HG03039 (cell line): ENCODE results near the gene AJAP1.
"Not testable (repeated sequence)": the region's sequence is repeated elsewhere in the genome, so short reads cannot be mapped to it uniquely, and the experiment has no call there.

Experiments
- ATAC-seq: cut with Tn5 transposase; IDR thresholded peaks from one replicate; pipeline ENCODE4 v1.9.1; 2021; ENCODE audit warnings: mild to moderate bottlenecking, moderate library complexity; ENCODE audit not compliant: unreplicated experiment

Gene AJAP1

DNA sequence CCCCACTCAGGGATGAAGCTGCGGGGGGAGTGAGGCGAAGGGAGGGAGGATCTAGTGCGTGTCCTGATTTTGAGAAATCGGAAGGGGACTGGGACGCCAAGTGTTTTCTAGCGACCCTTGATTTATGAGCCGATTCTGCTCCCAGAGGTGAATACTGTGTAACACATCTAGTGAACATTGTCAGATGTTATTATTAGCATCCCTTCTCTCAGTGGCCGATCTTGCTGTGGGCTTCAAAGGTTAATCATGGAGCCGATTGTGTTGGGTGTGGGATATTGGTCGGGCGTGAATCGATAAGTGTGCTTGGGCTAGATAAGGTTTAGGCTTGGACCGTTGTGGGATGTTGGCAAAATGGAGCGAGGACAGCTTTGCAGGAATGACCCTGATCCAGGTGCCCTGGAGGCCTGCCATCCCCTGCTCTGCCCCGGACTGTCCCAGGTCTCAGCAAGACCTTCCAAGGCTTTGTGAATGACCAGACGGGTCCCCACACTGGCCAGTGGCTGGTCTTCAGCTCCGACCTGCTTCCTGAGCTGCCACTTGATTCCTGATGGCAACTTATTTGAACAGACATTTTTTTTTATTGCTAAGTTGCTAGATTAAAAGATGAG, 2.2 kb downstream of the AJAP1 start:
- ATAC-seq = no peak

DNA sequence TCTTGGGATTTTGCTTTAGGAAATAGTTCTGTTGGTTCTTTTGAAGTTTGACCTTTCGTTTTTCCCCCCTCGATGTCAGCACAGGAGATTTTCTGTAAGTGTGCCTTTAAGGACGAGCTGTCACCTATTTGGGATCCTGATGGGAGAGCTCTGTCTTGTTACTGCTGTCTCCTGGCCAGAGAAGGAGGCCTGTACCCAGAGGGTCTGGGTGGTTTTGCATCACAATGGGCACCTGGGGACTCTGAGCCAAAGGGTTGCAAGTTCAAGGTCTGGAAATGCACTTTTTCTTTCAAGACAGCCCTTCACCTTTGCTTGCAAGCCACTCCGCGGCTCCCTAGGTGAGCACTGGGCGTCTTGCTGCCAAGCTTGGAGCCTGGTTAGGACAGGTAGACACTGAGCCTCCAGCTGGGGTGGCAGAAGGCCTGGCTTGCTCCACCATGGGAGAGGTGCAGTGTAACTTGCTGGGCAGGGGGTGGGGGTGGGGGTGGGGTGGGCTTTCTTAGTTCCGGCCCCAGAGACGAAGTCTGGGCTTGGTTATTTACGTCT, 2.9 kb downstream of the AJAP1 start:
- ATAC-seq = no peak

DNA sequence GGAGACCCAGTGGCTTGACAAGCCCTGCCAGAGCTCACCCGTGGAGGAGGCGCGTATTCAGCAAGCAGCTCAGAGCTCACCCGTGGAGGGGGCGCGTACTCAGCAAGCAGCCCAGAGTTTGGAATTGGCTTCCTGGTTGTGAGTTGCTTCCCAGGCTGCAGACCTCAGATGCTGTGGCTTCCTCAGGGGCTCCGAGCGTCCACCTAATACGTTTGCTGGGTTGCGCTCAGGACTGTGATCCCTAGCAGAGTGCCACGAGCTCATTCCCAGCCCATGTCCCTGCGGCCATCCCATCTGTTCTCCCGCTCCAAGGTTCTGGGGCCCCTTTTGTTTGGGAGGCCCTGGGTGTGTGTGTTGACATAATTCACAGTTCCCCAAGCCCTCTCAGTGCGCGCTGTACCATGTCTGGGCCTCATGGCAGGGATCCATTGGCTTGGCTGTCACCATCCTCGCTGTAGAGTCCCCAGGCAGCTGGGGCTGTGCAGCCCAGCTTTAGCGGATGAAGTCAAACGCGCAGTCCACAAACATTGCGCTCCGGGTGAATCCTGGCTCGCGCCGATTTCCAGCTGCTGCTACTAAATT, 3.6 kb downstream of the AJAP1 start:
- ATAC-seq = no peak

DNA sequence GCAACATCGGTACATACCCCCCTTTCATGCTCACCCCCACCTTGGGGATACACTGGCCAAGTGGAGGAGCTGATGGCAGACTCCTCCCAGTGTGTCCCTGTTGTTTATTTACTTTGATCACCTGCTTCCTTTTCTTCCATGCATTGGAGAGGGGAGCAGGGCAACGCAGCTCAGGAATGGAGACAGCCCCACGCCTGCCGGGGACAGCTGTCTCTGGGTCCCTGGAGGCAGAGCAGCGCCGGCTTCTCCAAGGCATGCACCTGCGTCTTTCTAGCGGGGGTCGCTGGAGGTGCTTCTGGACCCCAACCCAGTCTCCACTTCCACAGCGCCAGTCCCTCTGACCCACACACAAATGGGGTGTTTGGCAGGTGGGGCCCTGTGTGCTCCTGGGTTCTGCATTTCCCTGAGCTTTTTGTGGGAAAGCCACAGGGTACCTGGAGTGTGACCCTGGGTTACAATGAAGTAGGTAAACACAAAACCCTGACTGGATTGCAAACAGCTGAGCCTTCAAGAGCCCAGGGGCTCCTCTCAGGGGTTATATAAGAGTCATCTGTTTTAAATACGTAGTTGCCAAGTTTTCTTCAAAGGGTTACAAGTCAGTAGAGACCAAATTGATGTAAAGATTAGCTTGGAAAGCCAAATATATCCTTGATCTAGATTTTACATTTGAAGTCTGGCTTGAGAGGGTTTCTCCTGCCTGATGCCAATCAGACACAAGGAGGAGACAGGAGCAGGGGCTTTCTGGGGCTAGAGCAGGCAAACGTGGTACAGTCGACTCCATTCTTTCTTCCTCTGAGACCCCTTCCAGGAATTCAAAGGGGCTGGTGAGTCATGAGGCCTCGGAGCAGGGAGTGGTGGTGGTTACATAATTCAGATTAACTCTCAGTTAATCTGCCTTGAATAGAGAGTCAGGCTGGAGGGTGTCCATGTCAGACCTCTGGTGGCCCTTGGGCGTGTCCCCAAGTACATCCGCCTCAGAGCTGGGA, 4.5 kb downstream of the AJAP1 start:
- no peak for ATAC-seq

DNA sequence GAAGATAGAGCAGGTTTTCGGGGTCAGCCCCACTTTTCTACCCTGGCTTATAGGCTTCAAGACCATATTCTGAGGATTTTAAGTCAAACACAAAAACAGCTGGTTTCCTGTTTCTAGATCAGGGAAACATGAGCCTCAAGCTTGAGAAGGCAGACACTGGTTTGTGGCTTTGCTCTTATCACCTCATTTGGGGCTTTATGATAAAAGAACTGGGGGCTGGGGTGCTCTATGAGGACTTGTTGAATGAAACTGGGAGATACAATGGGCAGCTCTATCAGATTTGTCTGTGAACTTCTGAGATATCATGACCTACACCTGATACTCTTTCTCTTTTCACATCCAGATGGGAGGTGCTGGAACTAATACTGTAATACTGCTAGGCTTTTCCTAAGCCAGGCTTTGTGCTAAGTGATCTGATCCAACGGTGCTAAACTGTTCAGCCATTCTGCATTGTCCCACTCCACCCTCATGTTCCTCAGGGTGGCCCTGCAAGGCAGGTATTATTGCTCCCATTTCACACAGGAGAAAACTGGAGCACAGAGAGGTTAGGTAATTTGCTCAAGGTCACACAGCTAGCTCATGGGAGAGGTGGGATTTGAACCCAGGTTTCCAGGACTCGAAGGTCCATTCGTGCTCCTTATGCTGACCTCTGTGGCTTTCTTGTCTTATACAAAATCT, 6.6 kb downstream of the AJAP1 start:
- no peak for ATAC-seq

DNA sequence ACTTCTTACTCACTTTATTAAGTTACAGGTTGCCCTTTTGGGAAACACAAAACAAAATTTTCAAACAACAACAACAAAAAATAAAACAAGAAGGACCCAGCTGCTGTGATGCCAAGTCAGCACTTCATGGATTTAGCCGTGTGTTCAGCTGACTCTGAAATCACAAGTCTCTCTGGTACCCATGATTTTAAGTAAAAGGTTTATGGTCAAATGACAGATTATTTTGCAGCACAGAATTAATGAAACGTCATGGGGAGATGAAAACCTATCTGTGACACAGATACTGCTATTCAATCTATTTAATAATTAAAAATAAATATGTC, 7.1 kb downstream of the AJAP1 start:
- ATAC-seq = no peak

DNA sequence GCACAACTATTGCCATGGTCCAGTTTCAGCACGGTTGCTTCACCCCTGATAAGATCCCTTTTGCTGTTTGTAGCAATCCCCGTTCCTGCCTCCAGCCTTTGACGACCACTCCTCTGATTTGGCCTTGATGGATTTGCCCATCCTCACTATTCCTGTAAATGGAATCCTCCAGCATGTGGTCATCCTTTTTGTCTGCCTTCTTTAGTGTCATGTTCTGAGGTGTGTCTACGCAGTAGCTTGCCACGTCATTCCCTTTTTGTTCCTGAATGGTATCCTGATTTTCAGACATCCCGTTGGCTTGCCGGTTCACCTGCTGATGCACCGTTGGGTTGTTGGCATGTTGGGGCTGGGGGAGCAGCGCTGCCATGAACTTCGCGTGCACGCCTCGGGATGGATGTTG, 7.8 kb downstream of the AJAP1 start:
- ATAC-seq = no peak

DNA sequence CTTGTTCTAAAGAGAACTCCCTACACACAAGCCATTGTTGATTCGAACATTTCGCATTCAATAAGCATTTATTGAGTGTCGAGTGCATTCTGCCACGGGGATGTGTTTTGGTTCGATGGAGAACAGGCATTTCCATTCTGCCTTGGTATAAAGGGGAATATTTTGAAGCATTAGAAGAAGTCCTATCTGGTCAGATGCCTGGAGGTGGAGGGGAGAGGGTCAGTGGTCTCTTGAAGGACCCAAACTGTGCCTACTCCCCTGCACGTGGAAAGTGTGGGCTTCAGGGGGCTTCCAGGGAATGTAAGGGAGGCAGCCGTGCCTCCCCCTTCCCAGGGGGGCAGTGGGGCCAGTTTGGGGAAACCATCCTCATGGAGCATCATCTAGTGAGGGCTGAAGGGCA, 8.3 kb downstream of the AJAP1 start:
- no peak for ATAC-seq

DNA sequence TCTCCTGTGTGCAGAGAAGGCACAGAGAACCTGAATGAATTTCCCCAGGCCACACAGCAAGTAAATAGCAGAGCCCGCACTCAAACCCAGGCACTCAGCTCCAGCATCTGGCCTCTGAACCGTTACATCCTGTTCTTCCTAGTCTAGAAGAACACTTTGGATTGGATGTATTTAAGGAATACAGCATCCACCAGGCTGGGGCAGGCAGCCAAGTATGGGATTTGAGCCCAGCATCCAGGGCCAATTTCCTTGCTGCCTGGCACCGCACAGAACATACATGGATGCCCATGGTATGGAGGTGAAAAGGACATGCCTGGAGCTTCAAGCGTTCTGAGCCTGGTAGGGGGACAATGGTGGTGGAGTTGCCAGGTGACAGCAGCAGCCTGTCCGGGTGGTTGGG, 9.7 kb downstream of the AJAP1 start:
- ATAC-seq = no peak

DNA sequence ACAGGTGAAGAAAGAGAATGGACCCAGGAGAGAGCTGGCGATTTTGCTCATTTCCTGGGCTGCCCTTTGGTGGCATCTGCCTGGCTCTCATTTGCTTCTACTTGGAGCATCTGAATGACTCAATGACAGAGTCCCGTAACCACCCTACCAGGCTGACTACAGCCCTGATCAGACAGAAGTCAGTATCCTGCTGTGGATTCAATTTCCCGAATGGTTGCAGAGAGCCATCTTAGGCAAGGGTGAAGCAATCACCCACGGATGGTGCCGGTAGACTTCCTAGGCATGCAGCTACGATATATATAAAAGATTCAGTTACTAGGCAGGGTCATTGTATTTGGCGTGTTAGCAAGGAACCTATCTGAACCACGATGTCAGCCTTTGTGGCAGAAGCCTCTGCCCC, 10.2 kb downstream of the AJAP1 start:
- no peak for ATAC-seq

DNA sequence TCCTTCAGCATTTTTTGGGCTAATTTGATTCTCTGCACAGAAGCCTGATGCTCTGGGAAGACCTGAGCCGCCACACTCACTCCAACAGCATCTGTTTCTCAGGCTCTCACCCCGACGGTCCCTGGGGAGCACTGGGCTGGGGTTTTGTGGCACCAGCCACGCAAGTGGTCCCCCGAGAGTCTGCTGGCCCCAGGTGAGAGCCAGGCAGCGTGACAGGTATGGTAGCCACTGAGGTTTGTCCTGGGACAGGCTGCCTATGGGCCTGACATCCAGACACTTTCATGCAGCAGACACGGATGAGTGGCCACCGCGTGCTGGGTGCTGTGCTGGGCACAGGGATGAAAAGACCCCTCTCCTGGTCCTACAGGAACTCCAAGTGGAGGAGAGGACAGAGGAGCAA, 11.0 kb downstream of the AJAP1 start:
- no peak for ATAC-seq

DNA sequence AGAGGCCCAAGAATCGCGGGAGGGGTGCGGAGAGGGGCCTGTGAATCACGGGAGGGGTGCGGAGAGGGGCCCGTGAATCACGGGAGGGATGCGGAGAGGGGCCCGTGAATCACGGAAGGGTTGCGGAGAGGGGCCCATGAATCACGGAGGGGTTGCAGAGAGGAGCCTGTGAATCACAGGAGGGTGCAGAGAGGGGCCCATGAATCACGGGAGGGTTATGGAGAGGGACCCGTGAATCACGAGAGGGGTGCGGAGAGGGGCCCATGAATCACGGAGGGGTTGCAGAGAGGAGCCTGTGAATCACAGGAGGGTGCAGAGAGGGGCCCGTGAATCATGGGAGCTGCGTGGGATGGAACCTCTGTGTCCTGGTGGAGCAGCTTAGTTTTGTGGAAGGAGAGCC, 12.3 kb downstream of the AJAP1 start:
- ATAC-seq = not testable (repeated sequence)

DNA sequence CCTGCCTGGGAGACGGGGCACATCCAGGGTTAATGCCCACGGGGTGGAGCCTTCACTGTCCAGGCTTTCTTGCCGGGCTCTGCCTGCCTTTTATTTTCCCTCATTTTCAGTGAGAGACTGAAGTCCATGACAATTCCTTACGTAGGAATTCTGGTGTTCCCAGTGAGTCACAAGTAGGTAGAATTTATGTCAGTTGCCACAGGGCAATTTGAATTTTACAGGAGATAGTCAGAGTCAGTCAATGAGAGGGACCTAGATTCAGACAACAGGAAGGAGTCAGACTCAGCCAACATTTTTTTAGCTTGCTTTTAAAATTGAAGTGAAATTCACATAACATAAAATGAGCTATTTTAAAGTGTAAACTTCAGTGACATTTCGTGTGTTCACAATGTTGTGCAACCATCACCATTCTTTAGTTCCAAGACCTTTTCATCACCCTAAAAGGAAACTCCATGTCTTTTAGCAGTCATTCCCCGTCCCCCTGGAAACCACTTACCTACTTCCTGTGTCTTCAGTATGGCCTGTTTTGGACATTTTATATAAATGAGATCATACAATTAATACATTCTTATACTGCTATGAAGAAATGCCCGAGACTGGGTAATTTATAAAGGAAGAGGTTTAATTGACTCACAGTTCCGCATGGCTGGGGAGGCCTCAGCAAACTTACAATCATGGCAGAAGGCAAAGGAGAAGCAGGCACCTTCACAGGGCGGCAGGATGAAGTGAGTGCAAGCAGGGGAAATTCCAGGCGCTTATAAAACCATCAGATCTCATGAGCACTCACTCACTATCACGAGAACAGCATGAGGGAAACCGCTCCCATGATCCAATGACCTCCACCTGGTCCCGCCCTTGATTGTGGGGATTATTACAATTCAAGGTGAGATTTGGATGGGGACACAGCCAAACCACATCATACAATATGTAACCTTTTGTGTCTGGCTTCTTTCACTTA, 14.6 kb downstream of the AJAP1 start:
- no peak for ATAC-seq

DNA sequence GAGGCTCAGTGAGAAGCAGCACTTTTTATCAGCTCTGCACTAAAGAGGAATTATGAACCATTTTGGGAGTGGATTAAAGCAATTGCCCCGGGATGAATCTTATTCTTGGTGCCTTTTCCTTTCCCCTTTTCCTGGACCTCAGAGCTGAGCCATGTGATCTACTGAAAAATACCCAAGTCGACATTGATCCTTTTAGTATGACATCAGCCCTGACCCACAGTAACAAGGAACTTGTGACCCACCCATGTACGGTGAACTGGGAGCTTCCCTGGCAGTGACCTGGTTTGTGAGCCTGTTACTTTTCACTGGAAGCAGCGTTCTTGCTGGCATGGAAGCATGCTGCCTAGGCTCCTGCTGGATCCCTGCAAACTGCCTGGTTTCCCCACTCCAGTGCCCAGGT, 15.9 kb downstream of the AJAP1 start:
- no peak for ATAC-seq

DNA sequence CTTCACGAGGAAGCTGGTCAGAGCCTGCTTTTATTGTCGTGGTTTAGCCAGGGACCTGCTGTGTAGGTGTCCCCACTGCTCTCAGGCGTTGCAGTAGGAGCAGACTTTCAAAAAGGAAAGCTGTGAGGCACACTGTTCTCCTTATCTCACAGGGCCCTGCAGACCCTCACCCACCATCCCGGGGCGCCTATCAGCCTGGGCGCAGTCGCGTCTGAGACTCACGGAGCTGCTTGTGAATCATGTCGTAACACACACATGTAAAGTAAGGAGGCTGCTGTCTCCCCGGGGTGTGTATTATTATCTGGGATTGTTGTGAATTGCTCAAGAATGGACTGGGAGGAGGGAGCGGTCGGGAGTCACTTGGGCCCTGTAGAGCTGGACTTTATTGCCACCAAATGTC, 17.4 kb downstream of the AJAP1 start:
- ATAC-seq = no peak

DNA sequence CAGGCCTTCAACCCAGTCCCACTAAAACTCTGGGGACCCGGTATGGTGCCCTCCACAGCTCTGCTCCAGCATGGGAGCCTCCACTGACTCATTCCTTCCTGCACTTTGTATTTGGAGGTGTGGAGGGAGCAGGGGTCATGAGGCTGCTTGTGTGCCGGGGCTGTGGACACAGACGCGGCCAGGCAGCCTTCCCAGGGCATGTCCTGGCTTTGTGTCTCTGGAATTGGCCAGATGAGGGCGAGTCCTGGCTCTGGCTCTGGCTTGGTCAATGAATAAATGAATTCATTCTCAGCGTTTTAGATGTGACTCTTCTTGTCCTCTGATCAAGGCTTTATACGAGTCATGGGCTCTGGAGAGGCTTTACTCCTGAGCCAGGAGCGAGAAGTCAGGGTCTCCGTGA, 19.1 kb downstream of the AJAP1 start:
- ATAC-seq = no peak

DNA sequence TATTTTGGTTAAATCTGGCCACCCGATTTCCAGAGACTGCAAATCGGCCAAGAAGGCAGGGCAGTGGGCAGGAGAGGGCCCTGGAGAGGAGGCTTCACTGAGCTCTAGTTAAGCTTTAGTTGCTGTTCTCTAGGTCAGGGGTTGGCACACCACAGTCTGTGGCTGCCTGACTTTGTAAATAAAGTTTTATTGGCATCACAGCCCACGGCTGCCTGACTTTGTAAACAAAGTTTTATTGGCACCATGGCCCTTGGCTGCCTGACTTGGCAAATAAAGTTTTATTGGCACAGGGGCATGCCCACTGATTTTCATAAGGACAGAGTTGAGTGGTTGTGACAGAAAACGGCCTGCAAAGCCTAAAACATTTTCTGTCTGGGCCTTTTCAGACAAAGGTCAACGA, 19.7 kb downstream of the AJAP1 start:
- no peak for ATAC-seq

DNA sequence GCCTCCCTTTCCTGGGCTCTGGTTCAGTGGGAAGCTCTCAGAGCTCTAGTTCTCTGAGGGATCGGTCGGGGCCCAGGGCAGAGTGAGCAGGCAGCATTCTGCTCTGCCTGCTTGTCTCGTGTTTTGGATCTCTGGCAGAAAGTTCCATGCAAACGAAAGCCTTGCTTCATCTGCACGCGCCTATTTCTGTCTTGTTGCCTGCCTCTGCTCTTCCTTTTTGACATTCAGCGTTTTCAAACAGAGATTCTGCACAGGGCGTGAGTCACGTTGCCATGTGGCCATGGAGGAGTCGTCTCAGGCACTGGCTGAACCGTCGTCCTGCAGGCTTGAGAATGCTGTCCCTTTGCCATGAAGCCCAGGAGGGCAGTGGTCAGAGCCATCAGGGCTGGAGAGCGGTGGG, 20.3 kb downstream of the AJAP1 start:
- ATAC-seq = no peak

DNA sequence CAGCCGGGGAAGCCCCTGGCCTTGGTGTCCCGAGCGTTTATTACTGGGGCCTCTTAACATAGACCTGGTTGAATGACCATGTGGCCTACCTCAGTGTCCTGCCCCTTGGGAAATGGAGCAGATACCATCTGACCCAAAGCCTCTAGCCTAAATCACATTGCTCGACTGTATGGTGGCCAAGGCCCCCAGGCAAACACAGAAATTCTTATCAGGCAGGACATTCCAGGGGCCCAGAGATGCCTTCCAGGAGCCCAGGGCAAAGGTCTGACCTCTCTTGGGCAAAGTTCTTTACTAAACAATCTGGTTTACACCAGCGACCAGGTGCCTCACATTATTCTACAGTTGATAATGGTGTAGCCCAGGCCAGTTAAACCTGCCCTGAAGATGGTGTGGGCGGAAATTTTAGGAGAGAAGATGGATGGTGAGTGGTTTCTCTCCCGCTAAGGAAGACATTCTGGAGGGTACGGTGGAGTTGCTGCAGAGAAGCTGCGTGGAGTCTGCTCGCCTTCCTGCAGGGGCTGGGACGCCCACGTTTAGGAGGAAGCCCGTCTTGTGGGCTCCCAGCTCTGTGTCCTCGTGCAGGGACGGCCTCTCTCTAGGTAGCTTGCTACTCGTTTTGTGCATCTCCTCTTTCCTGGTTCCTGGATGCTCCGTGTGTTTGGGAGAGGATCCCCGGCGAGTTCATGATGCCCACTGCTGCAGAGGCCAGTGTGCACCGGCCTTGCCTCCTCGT, 21.2 kb downstream of the AJAP1 start:
- no peak for ATAC-seq

DNA sequence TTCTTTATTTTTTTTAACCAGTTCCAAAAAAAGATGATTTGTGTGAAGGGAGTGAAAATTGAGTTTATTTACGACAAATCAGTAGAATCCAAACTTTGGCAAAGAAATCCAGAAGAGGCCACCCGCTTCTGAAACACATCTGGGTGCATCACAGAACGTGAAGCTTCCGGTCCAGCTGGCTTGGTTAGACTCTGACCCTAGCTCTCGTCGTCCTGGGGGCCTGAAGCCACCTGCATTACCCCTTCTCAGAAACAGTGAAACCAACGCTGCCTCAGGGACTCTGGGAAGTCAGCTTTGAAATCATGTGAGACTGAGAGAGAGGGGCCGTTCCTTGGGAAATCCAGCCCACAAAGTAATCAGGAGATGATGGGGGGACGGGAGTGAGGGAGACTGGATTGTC, 21.8 kb downstream of the AJAP1 start:
- no peak for ATAC-seq
